RWPE1 (cell line): ENCODE results near the gene CCBE1.

Experiments used
- CTCF ChIA-PET: fragments of 350-600 bp; sonication (Branson Sonifier 250); formaldehyde crosslinking; extraction: SDS; loops from one replicate; lab custom pipeline; 2021; lab: Yijun Ruan, JAX
- POLR2A ChIA-PET: fragments of 400-600 bp; formaldehyde crosslinking; extraction: SDS; loops from one replicate; lab custom pipeline; 2020; ENCODE audit warnings: antibody characterized with exemption; ENCODE audit not compliant: low non-redundant PET; lab: Yijun Ruan, JAX
- DNase-seq: peaks from one replicate; pipeline ENCODE4 v3.0.0; 2012; ENCODE audit warnings: low spot score
- H3K27ac ChIP-seq: fragments of 450-650 bp; 2 replicates; pipeline ENCODE4 v1.5.1; 2017
- TF ChIP-seq, protein P1 (sequence below): fragments of 450-650 bp; conservative IDR thresholded peaks from 2 replicates; pipeline ENCODE4 v1.5.1; 2017; ENCODE audit warnings: low read depth, mild to moderate bottlenecking

Gene CCBE1

DNA sequence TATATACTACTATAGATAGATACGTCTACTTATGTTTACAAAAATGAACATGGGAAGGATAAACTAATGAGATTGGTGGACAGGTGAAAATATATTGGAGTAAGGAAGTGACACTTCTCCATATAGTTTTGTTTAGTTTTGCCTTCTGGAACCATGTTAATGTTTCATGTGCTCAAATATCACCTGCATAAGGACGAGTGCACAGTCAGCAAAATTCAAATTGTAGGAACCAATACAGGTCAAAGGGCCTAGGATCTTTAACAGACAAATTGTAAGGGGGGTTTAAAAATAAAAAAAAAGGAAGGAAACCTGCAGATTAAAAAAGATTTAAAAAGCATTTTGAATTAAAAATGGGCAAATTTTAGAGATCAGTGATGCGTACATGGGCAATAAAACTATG lies 104.6 kb downstream of the CCBE1 start:
- TF ChIP-seq, protein P1, sequence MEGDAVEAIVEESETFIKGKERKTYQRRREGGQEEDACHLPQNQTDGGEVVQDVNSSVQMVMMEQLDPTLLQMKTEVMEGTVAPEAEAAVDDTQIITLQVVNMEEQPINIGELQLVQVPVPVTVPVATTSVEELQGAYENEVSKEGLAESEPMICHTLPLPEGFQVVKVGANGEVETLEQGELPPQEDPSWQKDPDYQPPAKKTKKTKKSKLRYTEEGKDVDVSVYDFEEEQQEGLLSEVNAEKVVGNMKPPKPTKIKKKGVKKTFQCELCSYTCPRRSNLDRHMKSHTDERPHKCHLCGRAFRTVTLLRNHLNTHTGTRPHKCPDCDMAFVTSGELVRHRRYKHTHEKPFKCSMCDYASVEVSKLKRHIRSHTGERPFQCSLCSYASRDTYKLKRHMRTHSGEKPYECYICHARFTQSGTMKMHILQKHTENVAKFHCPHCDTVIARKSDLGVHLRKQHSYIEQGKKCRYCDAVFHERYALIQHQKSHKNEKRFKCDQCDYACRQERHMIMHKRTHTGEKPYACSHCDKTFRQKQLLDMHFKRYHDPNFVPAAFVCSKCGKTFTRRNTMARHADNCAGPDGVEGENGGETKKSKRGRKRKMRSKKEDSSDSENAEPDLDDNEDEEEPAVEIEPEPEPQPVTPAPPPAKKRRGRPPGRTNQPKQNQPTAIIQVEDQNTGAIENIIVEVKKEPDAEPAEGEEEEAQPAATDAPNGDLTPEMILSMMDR, result no peak
- DNase-seq, result no peak
- H3K27ac ChIP-seq, result no peak overlapping the region
- POLR2A ChIA-PET, result no interaction called here
- CTCF ChIA-PET, result no interaction called here

DNA sequence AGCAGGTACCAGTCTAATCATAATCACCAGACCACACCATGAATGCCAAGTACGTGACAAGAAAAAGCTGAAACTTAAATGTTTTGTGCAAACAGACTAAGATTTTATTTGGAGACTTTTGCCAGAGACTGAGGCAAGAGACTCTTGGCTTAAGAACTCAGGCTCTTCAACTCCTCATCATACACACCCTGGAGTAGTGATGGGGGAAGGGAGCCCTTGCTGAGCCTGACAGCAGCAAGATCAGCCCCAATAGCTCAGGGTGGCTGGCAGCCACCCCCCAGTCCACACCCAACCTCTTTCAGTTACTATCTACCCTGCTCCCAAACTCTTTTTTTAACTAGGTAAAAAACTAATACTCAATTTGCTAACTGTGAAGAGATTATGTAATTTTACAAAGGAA lies 114.8 kb downstream of the CCBE1 start:
- no peak overlapping the region for H3K27ac ChIP-seq
- TF ChIP-seq, protein P1, result no peak
- CTCF ChIA-PET, result no interaction called here
- DNase-seq, result no peak
- POLR2A ChIA-PET, result no interaction called here

DNA sequence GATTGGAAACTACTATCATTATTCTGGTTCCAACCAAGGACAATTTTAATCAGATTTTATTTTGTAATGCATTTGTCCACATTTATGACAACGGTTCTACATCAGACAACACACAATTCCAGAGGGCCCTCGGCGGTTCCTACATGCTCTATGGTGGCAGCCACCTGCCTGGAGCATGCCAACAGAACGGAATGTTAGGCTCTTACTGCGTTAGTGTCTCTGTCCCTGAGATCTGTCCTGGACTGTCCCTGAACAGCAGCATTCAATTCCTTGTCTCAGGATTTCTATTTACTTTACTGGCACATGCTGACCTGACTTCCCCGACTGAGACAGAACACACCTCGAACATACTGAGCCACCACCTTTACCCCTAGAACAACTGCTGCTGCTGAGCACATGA lies 117.7 kb downstream of the CCBE1 start:
- CTCF ChIA-PET, result no interaction called here
- no peak for DNase-seq
- TF ChIP-seq, protein P1, result no peak
- no peak overlapping the region for H3K27ac ChIP-seq
- POLR2A ChIA-PET, result no interaction called here

DNA sequence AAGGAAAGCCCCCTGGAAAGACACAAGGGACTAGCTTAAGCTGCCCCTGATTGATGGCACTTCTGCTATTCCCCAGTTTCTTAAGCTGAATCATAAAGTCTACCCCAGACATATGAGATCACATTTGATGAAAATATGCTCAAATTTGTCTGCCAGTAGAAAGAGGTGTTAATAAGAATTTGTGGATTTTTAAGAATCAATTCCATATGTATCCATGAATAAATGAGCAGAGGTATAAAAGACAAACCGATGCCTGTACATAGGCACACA lies 119.9 kb downstream of the CCBE1 start:
- CTCF ChIA-PET, result interaction anchor here (0.6 kb wide), 1 partner anchor 39 kb away, joined by 6 read pairs; no protein-coding TSS in a partner anchor
- TF ChIP-seq, protein P1, result no peak
- DNase-seq, result no peak
- H3K27ac ChIP-seq, result no peak overlapping the region
- POLR2A ChIA-PET, result no interaction called here

DNA sequence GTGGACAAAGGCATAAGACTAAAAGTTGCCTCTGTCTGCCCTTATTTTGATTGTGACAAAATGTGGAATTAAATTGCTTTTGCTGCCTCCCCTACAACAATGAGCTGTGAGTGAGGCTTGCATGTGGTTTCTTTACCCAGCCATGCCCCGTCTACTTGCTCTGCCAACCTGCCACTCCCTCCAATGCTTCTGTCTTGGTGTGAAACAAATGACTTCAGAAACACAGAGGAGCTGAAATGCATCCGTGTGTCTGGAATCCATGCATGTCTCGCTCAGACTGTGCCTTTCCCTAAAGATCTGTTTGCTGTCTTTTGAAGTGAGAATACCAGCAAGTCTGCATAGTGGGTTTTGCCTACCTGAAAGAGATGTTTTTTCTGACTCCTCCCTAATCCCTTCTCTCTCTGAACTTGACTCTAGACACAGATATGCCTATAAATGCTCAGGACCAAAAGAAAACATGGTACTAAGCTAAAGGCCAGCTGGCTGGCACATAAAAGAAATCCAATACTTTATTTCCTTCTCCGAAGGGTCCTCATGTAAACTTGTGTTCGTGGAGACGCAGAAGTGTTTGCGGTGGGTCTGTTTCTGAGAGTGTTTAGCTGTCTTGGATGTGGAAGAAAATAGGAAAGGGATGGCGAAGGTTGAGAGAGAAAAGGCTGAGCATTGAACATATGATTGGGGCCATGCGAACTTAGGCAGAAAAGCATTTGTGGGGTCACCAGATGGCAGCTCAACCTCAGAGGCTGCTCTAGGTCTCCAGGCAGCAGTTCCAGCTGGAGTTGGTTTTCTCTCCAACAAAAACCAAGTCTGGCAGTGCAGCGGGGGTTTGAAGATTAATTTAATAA lies 120.5 kb downstream of the CCBE1 start:
- CTCF ChIA-PET, result interaction anchor here (0.6 kb wide), 1 partner anchor 39 kb away, joined by 6 read pairs; no protein-coding TSS in a partner anchor
- TF ChIP-seq, protein P1, result no peak

DNA sequence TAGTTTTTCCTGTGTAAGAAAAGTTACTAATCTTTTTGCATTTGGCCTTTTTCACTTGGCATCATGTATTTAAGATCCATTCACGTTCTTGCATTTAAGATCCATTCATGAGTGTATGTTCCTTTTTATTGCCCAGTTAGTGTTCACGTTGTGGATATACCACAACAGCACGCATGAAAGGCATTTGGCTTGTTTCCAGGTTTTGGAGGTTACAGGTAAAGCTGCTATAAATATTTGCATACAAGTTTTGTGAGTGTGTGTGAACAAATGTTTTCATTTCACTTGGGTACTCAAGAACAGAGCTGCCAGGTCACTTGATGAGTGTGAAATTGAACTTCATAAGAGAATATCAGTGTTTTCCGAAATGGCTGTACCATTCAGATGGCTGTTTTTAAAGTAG lies 121.2 kb downstream of the CCBE1 start:
- no peak overlapping the region for H3K27ac ChIP-seq
- DNase-seq, result no peak
- ChIA-PET POLR2A (no interaction called here), CTCF (no interaction called here)
- TF ChIP-seq, protein P1, result no peak

More for the DNA sequence above, 120.5 kb downstream of the CCBE1 start:
- H3K27ac ChIP-seq, result no peak overlapping the region
- no peak for DNase-seq
- POLR2A ChIA-PET, result no interaction called here
